PFSK-1 (cell line): ENCODE data around the gene TCF25. TPM values are rescaled to one million over a fixed set of nuclear protein-coding genes. Genes with fewer than 3 reads are reported as not detected.

Source experiments
- FOXP2 ChIP-seq: optimal IDR thresholded peaks from 2 replicates; pipeline ENCODE3; 2011; ENCODE audit warnings: borderline replicate concordance, control low read depth, inconsistent platforms; ENCODE audit not compliant: insufficient read depth; ENCODE audit errors: extremely low read length, extremely low read depth
- POLR2AphosphoS5 ChIP-seq: IDR thresholded peaks from 2 replicates; pipeline ENCODE4 v1.6.1; 2012; ENCODE audit warnings: low read depth, mild to moderate bottlenecking, control low read depth, low read length, moderate library complexity
- SIN3A ChIP-seq: IDR thresholded peaks from 2 replicates; pipeline ENCODE4 v1.6.1; 2012; ENCODE audit warnings: mild to moderate bottlenecking, low read length, moderate library complexity, borderline replicate concordance; ENCODE audit not compliant: insufficient read depth
- TAF1 ChIP-seq: IDR thresholded peaks from 2 replicates; pipeline ENCODE4 v1.6.1; 2012; ENCODE audit warnings: low read length, control low read depth, borderline replicate concordance; ENCODE audit not compliant: insufficient read depth
- polyA plus RNA-seq: library from polyadenylated mRNA; unstranded; fragments of >200 nt; gene quantifications from one replicate; pipeline ENCODE4 v1.2.1, GENCODE V29; 2012; ENCODE audit warnings: low read depth, missing spikeins; ENCODE audit not compliant: insufficient read length
- TF ChIP-seq, protein P1 (sequence below), 2 experiments: IDR thresholded peaks; 2 replicates each; pipeline versions ENCODE4 v1.6.1 to v1.8.0; 2011 to 2012; ENCODE audit warnings: low read depth in 2 of 2, low read length in 2 of 2, control low read depth in 1 of 2, inconsistent platforms in 1 of 2, mild to moderate bottlenecking in 1 of 2, moderate library complexity in 1 of 2; ENCODE audit not compliant: insufficient read depth in 1 of 2

The TCF25 gene, protein sequence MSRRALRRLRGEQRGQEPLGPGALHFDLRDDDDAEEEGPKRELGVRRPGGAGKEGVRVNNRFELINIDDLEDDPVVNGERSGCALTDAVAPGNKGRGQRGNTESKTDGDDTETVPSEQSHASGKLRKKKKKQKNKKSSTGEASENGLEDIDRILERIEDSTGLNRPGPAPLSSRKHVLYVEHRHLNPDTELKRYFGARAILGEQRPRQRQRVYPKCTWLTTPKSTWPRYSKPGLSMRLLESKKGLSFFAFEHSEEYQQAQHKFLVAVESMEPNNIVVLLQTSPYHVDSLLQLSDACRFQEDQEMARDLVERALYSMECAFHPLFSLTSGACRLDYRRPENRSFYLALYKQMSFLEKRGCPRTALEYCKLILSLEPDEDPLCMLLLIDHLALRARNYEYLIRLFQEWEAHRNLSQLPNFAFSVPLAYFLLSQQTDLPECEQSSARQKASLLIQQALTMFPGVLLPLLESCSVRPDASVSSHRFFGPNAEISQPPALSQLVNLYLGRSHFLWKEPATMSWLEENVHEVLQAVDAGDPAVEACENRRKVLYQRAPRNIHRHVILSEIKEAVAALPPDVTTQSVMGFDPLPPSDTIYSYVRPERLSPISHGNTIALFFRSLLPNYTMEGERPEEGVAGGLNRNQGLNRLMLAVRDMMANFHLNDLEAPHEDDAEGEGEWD
- polyA plus RNA-seq: 220 TPM

- peak; percentile 86 for TF ChIP-seq POLR2AphosphoS5
- no peak for TF ChIP-seq SIN3A
- TF ChIP-seq, protein P1, sequence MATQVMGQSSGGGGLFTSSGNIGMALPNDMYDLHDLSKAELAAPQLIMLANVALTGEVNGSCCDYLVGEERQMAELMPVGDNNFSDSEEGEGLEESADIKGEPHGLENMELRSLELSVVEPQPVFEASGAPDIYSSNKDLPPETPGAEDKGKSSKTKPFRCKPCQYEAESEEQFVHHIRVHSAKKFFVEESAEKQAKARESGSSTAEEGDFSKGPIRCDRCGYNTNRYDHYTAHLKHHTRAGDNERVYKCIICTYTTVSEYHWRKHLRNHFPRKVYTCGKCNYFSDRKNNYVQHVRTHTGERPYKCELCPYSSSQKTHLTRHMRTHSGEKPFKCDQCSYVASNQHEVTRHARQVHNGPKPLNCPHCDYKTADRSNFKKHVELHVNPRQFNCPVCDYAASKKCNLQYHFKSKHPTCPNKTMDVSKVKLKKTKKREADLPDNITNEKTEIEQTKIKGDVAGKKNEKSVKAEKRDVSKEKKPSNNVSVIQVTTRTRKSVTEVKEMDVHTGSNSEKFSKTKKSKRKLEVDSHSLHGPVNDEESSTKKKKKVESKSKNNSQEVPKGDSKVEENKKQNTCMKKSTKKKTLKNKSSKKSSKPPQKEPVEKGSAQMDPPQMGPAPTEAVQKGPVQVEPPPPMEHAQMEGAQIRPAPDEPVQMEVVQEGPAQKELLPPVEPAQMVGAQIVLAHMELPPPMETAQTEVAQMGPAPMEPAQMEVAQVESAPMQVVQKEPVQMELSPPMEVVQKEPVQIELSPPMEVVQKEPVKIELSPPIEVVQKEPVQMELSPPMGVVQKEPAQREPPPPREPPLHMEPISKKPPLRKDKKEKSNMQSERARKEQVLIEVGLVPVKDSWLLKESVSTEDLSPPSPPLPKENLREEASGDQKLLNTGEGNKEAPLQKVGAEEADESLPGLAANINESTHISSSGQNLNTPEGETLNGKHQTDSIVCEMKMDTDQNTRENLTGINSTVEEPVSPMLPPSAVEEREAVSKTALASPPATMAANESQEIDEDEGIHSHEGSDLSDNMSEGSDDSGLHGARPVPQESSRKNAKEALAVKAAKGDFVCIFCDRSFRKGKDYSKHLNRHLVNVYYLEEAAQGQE (IDR thresholded peaks at IDR 0.05; ENCODE audit: insufficient read depth in 1 of 2, low read depth in 2 of 2, low read length in 2 of 2): no peak
- TF ChIP-seq TAF1: peak; percentile 22; the same call in 1 of the 2 replicates
- peak; percentile 16 for TF ChIP-seq FOXP2
Observed at GRCh38 chr16:89873109-89873971, at the start of gene TCF25. Gene TCF25, plus strand, starts transcription at chr16:89873592. Its CDS starts 76 bp downstream, at chr16:89873668.

DNA sequence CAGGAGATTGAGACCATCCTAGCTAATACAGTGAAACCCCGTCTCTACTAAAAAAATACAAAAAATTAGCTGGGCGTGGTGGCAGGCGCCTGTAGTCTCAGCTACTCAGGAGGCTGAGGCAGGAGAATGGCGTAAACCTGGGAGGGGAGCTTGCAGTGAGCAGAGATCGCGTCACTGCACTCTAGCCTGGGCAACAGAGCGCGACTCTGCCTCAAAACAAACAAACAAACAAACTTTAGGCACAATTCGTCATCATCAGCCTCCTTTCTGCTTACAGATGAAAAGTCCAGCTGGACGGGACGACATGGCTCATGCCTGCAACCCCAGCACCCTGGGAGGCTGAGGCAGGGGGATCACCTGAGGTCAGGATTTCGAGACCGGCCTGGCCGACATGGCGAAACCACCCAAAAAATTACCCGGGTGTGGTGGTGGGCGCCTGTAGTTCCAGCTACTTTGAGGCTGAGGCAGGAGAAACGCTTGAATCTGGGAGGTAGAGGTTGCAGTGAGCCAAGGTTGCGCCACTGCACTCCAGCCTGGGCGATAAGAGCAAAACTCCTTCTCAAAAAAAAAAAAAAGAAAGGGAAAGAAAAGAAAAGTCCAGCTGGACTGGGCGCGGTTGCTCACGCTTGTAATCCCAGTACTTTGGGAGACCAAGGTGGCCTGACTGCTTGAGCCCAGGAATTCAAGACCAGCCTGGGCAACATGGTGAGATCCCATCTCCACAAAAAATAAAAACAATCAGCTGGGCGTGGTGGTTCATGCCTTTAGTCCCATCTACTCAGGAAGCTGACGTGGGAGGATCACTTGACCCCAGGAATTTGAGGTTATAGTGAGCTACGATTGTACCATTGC, 46.6 kb upstream of the TCF25 start:
- TF ChIP-seq TAF1 (no peak), POLR2AphosphoS5 (no peak), FOXP2 (no peak), SIN3A (no peak)
- TF ChIP-seq, protein P1 (IDR thresholded peaks at IDR 0.05; ENCODE audit: insufficient read depth in 1 of 2, low read depth in 2 of 2, low read length in 2 of 2): no peak

- TF ChIP-seq, protein P1 (IDR thresholded peaks at IDR 0.05; ENCODE audit: insufficient read depth in 1 of 2, low read depth in 2 of 2, low read length in 2 of 2): no peak
- TF ChIP-seq POLR2AphosphoS5: no peak; the same call in 1 of the 2 replicates
- TF ChIP-seq TAF1: no peak
- TF ChIP-seq FOXP2: no peak
- no peak for TF ChIP-seq SIN3A
Observed at GRCh38 chr16:89827383-89828198, 45.8 kb upstream of the TCF25 start.
